ENCODE measurements around the gene NEURL4.
"Not testable (repeated sequence)": the region's sequence is repeated elsewhere in the genome, so short reads cannot be mapped to it uniquely, and the experiment has no call there.

The NEURL4 gene

GRCh38 chr17:7328840-7329373 lies at the start of gene NEURL4:
Gene NEURL4, minus strand, starts transcription at chr17:7329335. Its CDS starts 23 bp downstream, at chr17:7329312.
- Mint-ChIP-seq H3K27ac (peak within 1 kb of the TSS; percentile 96), H3K36me3 (peaks cover 2% of the 10 kb centered on the region), H3K4me3 (peak within 1 kb of the TSS; percentile 94), H3K27me3 (no peaks in the 10 kb centered on the region), H3K4me1 (ENCODE audit: low read depth) (peaks cover 44% of the 10 kb centered on the region), H3K9me3 (ENCODE audit: low read depth) (no peaks in the 10 kb centered on the region)

DNA sequence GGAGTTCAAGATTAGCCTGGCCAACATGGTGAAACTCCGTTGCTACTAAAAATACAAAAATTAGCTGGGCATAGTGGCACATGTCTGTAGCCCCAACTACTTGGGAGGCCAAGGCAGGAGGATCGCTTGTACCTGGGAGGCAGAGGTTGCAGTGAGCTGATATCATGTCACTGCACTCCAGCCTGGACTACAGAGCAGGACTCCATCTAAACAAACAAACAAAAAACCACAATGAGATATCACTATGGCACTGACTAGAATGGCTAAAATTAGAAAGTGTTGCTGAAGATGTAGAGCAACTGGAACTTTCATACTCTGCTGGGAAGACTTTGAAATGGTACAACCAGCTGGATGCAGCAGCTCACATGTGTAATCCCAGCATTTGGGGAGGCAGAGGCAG lies 45.2 kb upstream of the NEURL4 start:
- Mint-ChIP-seq H3K27ac (no peak overlapping the region), H3K9me3 (ENCODE audit: low read depth) (no peaks in the 10 kb centered on the region), H3K36me3 (peaks cover 4% of the 10 kb centered on the region), H3K27me3 (peaks cover 12% of the 10 kb centered on the region), H3K4me1 (ENCODE audit: low read depth) (no peaks in the 10 kb centered on the region), H3K4me3 (no peak overlapping the region)

DNA sequence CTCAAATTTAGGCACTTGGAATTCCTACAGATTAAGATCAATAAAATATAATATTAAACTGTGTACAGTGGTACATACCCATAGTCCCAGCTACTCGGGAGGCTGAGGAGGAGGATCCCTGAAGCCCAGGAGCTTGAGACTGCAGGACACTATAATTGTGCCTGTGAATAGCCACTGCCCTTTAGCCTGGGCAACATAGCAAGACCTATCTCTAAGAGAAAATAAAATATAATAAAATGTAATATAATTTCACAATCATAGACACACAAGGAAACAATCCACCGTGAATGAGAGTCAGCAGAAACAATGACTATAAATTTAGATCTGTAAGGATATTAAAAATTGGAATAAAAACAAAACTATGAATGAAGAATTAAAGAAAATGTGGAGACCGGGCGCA lies 41.7 kb upstream of the NEURL4 start:
- Mint-ChIP-seq H3K36me3 (no peaks in the 10 kb centered on the region), H3K4me3 (no peak overlapping the region), H3K4me1 (ENCODE audit: low read depth) (no peaks in the 10 kb centered on the region), H3K9me3 (ENCODE audit: low read depth) (no peaks in the 10 kb centered on the region), H3K27me3 (peaks cover 3% of the 10 kb centered on the region), H3K27ac (no peak overlapping the region)

DNA sequence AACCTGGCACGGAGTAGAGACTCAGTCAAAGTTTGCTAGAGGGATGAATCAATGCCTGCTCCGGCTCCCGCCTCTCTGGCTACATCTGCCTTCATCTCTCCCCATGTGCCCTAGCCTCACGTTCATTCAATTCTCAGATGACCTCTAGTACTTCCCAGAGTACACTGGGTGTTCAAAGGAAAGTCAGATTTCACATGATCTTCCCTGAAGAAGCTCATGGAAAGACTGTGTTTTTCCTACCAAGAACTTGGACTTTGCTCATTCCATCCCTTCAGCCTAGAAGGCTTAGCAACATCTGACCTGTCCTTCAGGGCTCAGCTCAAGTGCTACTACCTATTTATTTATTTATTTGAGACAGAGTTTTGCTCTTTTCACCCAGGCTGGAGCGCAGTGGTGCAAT lies 40.7 kb upstream of the NEURL4 start:
- Mint-ChIP-seq H3K4me1 (ENCODE audit: low read depth) (no peaks in the 10 kb centered on the region), H3K27ac (no peak overlapping the region), H3K27me3 (peaks cover 3% of the 10 kb centered on the region), H3K36me3 (no peaks in the 10 kb centered on the region), H3K9me3 (ENCODE audit: low read depth) (no peaks in the 10 kb centered on the region), H3K4me3 (no peak overlapping the region)

DNA sequence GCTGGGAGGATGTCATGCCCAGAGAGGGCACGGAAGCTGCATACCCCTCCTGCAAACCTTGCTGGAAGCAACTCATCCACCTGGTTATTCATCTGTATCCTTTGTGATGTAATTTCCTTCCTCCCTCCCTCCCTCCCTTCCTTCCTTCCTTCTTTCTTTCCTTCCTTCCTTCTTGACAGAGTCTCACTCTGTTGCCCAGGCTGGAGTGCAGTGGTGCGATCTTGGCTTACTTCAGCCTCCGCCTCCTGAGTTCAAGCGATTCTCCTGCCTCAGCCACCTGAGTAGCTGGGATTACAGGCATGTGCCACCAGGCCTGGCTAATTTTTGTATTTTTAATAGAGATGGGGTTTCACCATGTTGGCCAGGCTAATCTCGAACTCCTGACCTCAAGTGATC lies 39.5 kb upstream of the NEURL4 start:
- not testable (repeated sequence) for H3K4me3 Mint-ChIP-seq

DNA sequence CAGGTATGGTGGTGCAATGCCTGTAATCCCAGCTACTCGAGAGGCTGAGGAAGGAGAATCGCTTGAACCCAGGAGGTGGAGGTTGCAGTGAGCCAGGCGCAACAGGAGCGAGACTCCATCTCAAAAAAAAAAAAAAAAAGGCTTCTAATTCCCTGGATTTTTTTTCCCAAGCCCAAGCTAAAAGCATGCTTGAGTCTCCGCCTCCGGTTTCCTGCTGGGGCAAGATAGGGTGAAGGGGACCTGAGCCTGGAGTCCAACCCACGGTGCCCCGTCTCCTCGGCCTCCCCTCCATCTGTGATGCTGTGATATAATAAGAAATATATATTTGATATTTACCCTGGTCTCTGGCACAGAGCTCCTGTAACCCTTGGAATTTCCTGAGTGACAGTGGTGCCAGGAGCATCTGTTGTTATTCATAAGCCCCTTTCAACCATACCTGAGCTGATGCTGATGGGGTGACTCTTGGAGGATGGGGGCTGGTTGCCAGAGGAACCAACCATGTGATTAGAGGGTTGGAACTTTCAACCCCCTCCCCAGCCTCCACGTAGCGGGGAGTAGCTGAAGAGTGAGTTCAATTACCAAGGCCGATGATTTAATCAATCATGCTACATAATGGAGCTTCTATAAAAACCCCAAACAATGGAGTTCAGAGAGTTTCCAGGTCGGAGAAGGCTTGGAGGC lies 38.9 kb upstream of the NEURL4 start:
- Mint-ChIP-seq H3K4me1 (ENCODE audit: low read depth) (no peaks in the 10 kb centered on the region), H3K27me3 (no peaks in the 10 kb centered on the region), H3K4me3 (no peak overlapping the region), H3K9me3 (ENCODE audit: low read depth) (no peaks in the 10 kb centered on the region), H3K27ac (no peak overlapping the region), H3K36me3 (no peaks in the 10 kb centered on the region)

More for the DNA sequence above, 39.5 kb upstream of the NEURL4 start:
- H3K27me3 Mint-ChIP-seq; H3K4me1 Mint-ChIP-seq (ENCODE audit: low read depth); H3K27ac Mint-ChIP-seq; H3K36me3 Mint-ChIP-seq; H3K9me3 Mint-ChIP-seq (ENCODE audit: low read depth): not testable (repeated sequence)

DNA sequence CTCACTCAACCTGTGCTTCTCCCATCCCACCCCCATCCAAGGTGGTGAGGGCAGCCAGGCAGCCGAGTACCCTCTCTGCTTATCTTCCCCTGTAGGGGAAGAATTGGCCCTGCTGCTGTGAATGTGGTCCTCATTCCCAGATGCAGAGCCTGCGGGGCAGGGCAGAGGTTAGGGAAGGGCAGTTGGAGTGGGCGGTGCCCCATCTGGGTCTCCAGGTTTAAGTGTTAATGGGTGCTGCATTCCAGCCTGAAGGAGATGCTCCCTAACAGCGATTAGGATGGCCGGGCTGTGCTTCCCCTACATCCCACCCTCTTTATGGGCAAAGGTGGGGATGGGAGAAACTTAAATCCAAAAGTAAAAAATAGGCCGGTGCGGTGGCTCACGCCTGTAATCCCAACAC lies 37.9 kb upstream of the NEURL4 start:
- Mint-ChIP-seq H3K27me3 (no peaks in the 10 kb centered on the region), H3K4me3 (no peak overlapping the region), H3K27ac (no peak overlapping the region), H3K4me1 (ENCODE audit: low read depth) (no peaks in the 10 kb centered on the region), H3K9me3 (ENCODE audit: low read depth) (no peaks in the 10 kb centered on the region), H3K36me3 (no peaks in the 10 kb centered on the region)

- H3K4me3 Mint-ChIP-seq; H3K27ac Mint-ChIP-seq; H3K9me3 Mint-ChIP-seq (ENCODE audit: low read depth): not testable (repeated sequence)
Observed at GRCh38 chr17:7365963-7366362, 36.8 kb upstream of the NEURL4 start.

GRCh38 chr17:7363311-7363710 lies 34.2 kb upstream of the NEURL4 start:
- H3K4me1 Mint-ChIP-seq (ENCODE audit: low read depth): no peaks in the 10 kb centered on the region
- H3K27ac Mint-ChIP-seq: no peak overlapping the region
- no peaks in the 10 kb centered on the region for H3K9me3 Mint-ChIP-seq (ENCODE audit: low read depth)
- no peaks in the 10 kb centered on the region for H3K27me3 Mint-ChIP-seq
- no peak overlapping the region for H3K4me3 Mint-ChIP-seq
- H3K36me3 Mint-ChIP-seq: no peaks in the 10 kb centered on the region

More at GRCh38 chr17:7365963-7366362, 36.8 kb upstream of the NEURL4 start:
- H3K36me3 Mint-ChIP-seq; H3K27me3 Mint-ChIP-seq; H3K4me1 Mint-ChIP-seq (ENCODE audit: low read depth): not testable (repeated sequence)

DNA sequence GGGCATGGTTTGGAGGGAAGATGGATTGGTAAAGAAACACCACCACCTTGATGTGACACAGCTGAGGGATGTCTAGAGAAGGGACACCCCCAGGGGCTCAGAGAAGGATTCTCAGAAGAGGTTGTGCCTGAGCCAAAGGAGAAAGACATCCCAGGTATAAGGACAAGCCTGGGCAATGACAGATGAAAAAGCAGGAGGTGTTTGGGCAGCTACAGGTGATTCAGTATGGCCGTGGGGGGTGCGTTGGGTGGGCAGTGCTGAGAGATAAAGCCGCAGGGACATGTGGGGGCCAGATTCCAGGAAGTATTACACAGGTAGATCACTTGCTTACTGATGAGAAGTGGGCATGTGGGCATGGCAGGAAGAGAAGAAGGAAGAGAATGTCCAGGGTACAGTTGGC lies 32.8 kb upstream of the NEURL4 start:
- no peak overlapping the region for H3K4me3 Mint-ChIP-seq
- H3K9me3 Mint-ChIP-seq (ENCODE audit: low read depth): no peaks in the 10 kb centered on the region
- H3K36me3 Mint-ChIP-seq: no peaks in the 10 kb centered on the region
- no peak overlapping the region for H3K27ac Mint-ChIP-seq
- no peaks in the 10 kb centered on the region for H3K4me1 Mint-ChIP-seq (ENCODE audit: low read depth)
- H3K27me3 Mint-ChIP-seq: no peaks in the 10 kb centered on the region

DNA sequence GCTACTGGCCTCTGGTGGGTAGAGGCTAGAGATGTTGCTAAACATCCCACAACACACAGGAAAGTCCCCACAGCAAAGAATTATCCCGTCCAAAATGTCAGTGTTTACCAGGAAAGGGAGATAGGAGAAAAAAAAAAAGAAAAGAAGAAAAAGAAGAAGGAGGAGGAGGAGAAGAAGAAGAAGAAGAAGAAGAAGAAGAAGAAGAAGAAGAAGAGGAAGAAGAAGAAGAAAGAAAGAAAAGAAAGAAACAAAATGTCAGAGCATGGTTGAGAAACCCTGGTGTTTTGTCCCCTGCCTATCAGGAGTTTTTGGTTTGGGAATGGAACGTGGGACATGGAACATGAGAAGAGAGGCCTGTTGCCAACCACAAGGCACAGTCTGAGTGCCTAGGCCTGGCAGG lies 28.2 kb upstream of the NEURL4 start:
- no peaks in the 10 kb centered on the region for H3K27me3 Mint-ChIP-seq
- H3K4me3 Mint-ChIP-seq: no peak overlapping the region
- no peaks in the 10 kb centered on the region for H3K36me3 Mint-ChIP-seq
- H3K9me3 Mint-ChIP-seq (ENCODE audit: low read depth): no peaks in the 10 kb centered on the region
- peaks cover 10% of the 10 kb centered on the region for H3K4me1 Mint-ChIP-seq (ENCODE audit: low read depth)
- no peak overlapping the region for H3K27ac Mint-ChIP-seq

GRCh38 chr17:7356756-7357155 lies 27.6 kb upstream of the NEURL4 start:
- peaks cover 11% of the 10 kb centered on the region for H3K4me1 Mint-ChIP-seq (ENCODE audit: low read depth)
- no peak overlapping the region for H3K27ac Mint-ChIP-seq
- H3K27me3 Mint-ChIP-seq: no peaks in the 10 kb centered on the region
- H3K4me3 Mint-ChIP-seq: no peak overlapping the region
- H3K36me3 Mint-ChIP-seq: no peaks in the 10 kb centered on the region
- H3K9me3 Mint-ChIP-seq (ENCODE audit: low read depth): no peaks in the 10 kb centered on the region

- Mint-ChIP-seq H3K27me3 (no peaks in the 10 kb centered on the region), H3K9me3 (ENCODE audit: low read depth) (no peaks in the 10 kb centered on the region), H3K27ac (no peak overlapping the region), H3K4me1 (ENCODE audit: low read depth) (peaks cover 14% of the 10 kb centered on the region), H3K4me3 (no peak overlapping the region), H3K36me3 (no peaks in the 10 kb centered on the region)
Observed at GRCh38 chr17:7356072-7356549, 27.0 kb upstream of the NEURL4 start.

DNA sequence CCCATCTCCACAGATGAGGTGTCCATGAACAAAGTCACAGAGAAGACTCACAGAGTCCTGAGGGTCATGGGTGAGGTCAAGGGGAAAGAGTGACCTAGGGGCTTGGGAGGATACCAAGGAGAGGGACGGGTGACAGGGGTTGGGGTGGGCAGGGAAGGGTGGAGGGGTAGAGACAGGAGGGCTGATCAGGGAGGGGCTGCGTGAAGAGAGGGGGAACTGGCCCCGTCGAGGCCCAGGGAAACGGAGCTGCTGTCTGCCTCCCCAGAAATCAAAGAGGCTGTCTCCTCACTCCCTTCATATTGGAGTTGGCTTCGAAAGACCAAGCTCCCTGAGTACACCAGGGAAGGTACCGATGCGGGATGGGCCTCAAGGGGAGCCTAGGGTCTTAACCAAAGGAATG lies 26.4 kb upstream of the NEURL4 start:
- Mint-ChIP-seq H3K27me3 (no peaks in the 10 kb centered on the region), H3K36me3 (no peaks in the 10 kb centered on the region), H3K4me3 (no peak overlapping the region), H3K4me1 (ENCODE audit: low read depth) (peaks cover 14% of the 10 kb centered on the region), H3K27ac (no peak overlapping the region), H3K9me3 (ENCODE audit: low read depth) (no peaks in the 10 kb centered on the region)

- no peaks in the 10 kb centered on the region for H3K27me3 Mint-ChIP-seq
- H3K27ac Mint-ChIP-seq: peak within 1 kb of the TSS; percentile 2
- no peak within 1 kb of the TSS for H3K4me3 Mint-ChIP-seq
- no peaks in the 10 kb centered on the region for H3K36me3 Mint-ChIP-seq
- no peaks in the 10 kb centered on the region for H3K9me3 Mint-ChIP-seq (ENCODE audit: low read depth)
- H3K4me1 Mint-ChIP-seq (ENCODE audit: low read depth): peaks cover 17% of the 10 kb centered on the region
Observed at GRCh38 chr17:7355053-7355452, 25.9 kb upstream of the NEURL4 start, which contains the start of gene TMEM95. Gene TMEM95, plus strand, starts transcription at chr17:7355156. Its CDS starts 49 bp downstream, at chr17:7355205.

Measured in activated naive CD8-positive, alpha-beta T cell (primary cell).